Activated naive CD4-positive, alpha-beta T cell treated with anti-CD3 and anti-CD28 coated beads, Interleukin-2, amount 10 ng/mL, durations not matched to agents 7 days and 5 days (primary cell): ENCODE results near the gene CCNYL1.
"Not testable (repeated sequence)": the region's sequence is repeated elsewhere in the genome, so short reads cannot be mapped to it uniquely, and the experiment has no call there.

Experiments
- CTCF ChIA-PET: fragments of 350-600 bp; sonication (Branson Sonifier 250); formaldehyde crosslinking; loops from one replicate; lab custom pipeline; 2021; ENCODE audit warnings: antibody characterized with exemption; lab: Charles Lee
- DNase-seq: peaks from one replicate; pipeline ENCODE4 v3.0.0-alpha.2; 2020
- H3K27ac Mint-ChIP-seq: one replicate; pipeline ENCODE4 v1.8.0; 2021; ENCODE audit warnings: mild to moderate bottlenecking, moderate library complexity, mixed read lengths
- H3K27me3 Mint-ChIP-seq: one replicate; pipeline ENCODE4 v1.8.0; 2021; ENCODE audit warnings: mild to moderate bottlenecking, mixed read lengths
- H3K36me3 Mint-ChIP-seq: one replicate; pipeline ENCODE4 v1.8.0; 2021; ENCODE audit warnings: mixed read lengths
- H3K4me1 Mint-ChIP-seq: one replicate; pipeline ENCODE4 v1.8.0; 2021; ENCODE audit warnings: mixed read lengths
- H3K4me3 Mint-ChIP-seq: one replicate; pipeline ENCODE4 v1.8.0; 2021; ENCODE audit warnings: mild to moderate bottlenecking, moderate library complexity, mixed read lengths
- H3K9me3 Mint-ChIP-seq: one replicate; pipeline ENCODE4 v1.8.0; 2021; ENCODE audit warnings: mixed read lengths

The CCNYL1 gene

GRCh38 chr2:207758025-207758424, 46.6 kb downstream of the CCNYL1 start:
- CTCF ChIA-PET: interaction anchor here (1.5 kb wide), 1 partner anchor 12 kb away, joined by 4 read pairs; no protein-coding TSS in a partner anchor
- H3K4me1 Mint-ChIP-seq: no peaks in the 10 kb centered on the region
- H3K9me3 Mint-ChIP-seq: no peaks in the 10 kb centered on the region
- no peak overlapping the region for H3K4me3 Mint-ChIP-seq
- H3K27ac Mint-ChIP-seq: no peak overlapping the region
- H3K27me3 Mint-ChIP-seq: peaks cover 22% of the 10 kb centered on the region
- no peaks in the 10 kb centered on the region for H3K36me3 Mint-ChIP-seq
- DNase-seq: no peak

GRCh38 chr2:207759890-207760289, 48.5 kb downstream of the CCNYL1 start:
- H3K27me3 Mint-ChIP-seq: peaks cover 32% of the 10 kb centered on the region
- no peak overlapping the region for H3K27ac Mint-ChIP-seq
- CTCF ChIA-PET: interaction anchor here (1.0 kb wide), 1 partner anchor 12 kb away, joined by 4 read pairs; no protein-coding TSS in a partner anchor
- H3K36me3 Mint-ChIP-seq: no peaks in the 10 kb centered on the region
- no peaks in the 10 kb centered on the region for H3K4me1 Mint-ChIP-seq
- H3K9me3 Mint-ChIP-seq: no peaks in the 10 kb centered on the region
- H3K4me3 Mint-ChIP-seq: no peak overlapping the region
- DNase-seq: no peak

GRCh38 chr2:207760453-207760852, 49.0 kb downstream of the CCNYL1 start:
- no peak overlapping the region for H3K4me3 Mint-ChIP-seq
- H3K27ac Mint-ChIP-seq: no peak overlapping the region
- H3K36me3 Mint-ChIP-seq: no peaks in the 10 kb centered on the region
- CTCF ChIA-PET: interaction anchor here (1.0 to 1.2 kb wide), 2 partner anchors 12 to 14 kb away, joined by 4 to 5 read pairs; no protein-coding TSS in a partner anchor
- no peaks in the 10 kb centered on the region for H3K9me3 Mint-ChIP-seq
- H3K27me3 Mint-ChIP-seq: peaks cover 36% of the 10 kb centered on the region
- H3K4me1 Mint-ChIP-seq: no peaks in the 10 kb centered on the region
- DNase-seq: no peak

- peaks cover 42% of the 10 kb centered on the region for H3K27me3 Mint-ChIP-seq
- not testable (repeated sequence) for H3K27ac Mint-ChIP-seq, H3K4me1 Mint-ChIP-seq, H3K36me3 Mint-ChIP-seq, DNase-seq, H3K4me3 Mint-ChIP-seq, H3K9me3 Mint-ChIP-seq
- CTCF ChIA-PET: interaction anchor here (1.2 kb wide), 1 partner anchor 15 kb away, joined by 5 read pairs; no protein-coding TSS in a partner anchor
Observed at GRCh38 chr2:207761426-207761825, 50.0 kb downstream of the CCNYL1 start.

- Mint-ChIP-seq H3K4me1 (peaks cover 8% of the 10 kb centered on the region), H3K27me3 (peaks cover 49% of the 10 kb centered on the region), H3K36me3 (no peaks in the 10 kb centered on the region), H3K4me3 (no peak overlapping the region), H3K9me3 (no peaks in the 10 kb centered on the region), H3K27ac (no peak overlapping the region)
- CTCF ChIA-PET: no interaction called here
- DNase-seq: no peak
Observed at GRCh38 chr2:207762146-207762545, 50.7 kb downstream of the CCNYL1 start.

GRCh38 chr2:207763303-207763917, 52.0 kb downstream of the CCNYL1 start:
- CTCF ChIA-PET: interaction anchor here (1.2 to 1.3 kb wide), 2 partner anchors 18 to 277 kb away, joined by 4 to 7 read pairs; no protein-coding TSS in a partner anchor
- no peak for DNase-seq

GRCh38 chr2:207764096-207764630, 52.7 kb downstream of the CCNYL1 start:
- H3K4me1 Mint-ChIP-seq: peaks cover 25% of the 10 kb centered on the region
- no peak for DNase-seq
- CTCF ChIA-PET: interaction anchor here (1.2 to 1.3 kb wide), 2 partner anchors 18 to 276 kb away, joined by 4 to 7 read pairs; no protein-coding TSS in a partner anchor
- H3K36me3 Mint-ChIP-seq: no peaks in the 10 kb centered on the region
- H3K4me3 Mint-ChIP-seq: no peak overlapping the region
- H3K27me3 Mint-ChIP-seq: peaks cover 65% of the 10 kb centered on the region
- no peak overlapping the region for H3K27ac Mint-ChIP-seq
- H3K9me3 Mint-ChIP-seq: no peaks in the 10 kb centered on the region

More at GRCh38 chr2:207763303-207763917, 52.0 kb downstream of the CCNYL1 start:
- Mint-ChIP-seq H3K36me3 (no peaks in the 10 kb centered on the region), H3K4me1 (peaks cover 20% of the 10 kb centered on the region), H3K9me3 (no peaks in the 10 kb centered on the region), H3K4me3 (no peak overlapping the region), H3K27me3 (peaks cover 59% of the 10 kb centered on the region), H3K27ac (no peak overlapping the region)

GRCh38 chr2:207765547-207765946, 54.1 kb downstream of the CCNYL1 start:
- no peak for DNase-seq
- Mint-ChIP-seq H3K27me3 (peaks cover 66% of the 10 kb centered on the region), H3K4me1 (peaks cover 31% of the 10 kb centered on the region), H3K36me3 (no peaks in the 10 kb centered on the region), H3K9me3 (no peaks in the 10 kb centered on the region), H3K4me3 (no peak overlapping the region), H3K27ac (no peak overlapping the region)
- CTCF ChIA-PET: no interaction called here

GRCh38 chr2:207766041-207766551, 54.7 kb downstream of the CCNYL1 start:
- H3K27ac Mint-ChIP-seq: no peak overlapping the region
- H3K27me3 Mint-ChIP-seq: peaks cover 70% of the 10 kb centered on the region
- H3K4me3 Mint-ChIP-seq: no peak overlapping the region
- H3K9me3 Mint-ChIP-seq: no peaks in the 10 kb centered on the region
- no peak for DNase-seq
- CTCF ChIA-PET: interaction anchor here (1.3 to 2.1 kb wide), 2 partner anchors 20 to 275 kb away, joined by 5 to 7 read pairs; no protein-coding TSS in a partner anchor
- peaks cover 35% of the 10 kb centered on the region for H3K4me1 Mint-ChIP-seq
- H3K36me3 Mint-ChIP-seq: no peaks in the 10 kb centered on the region

GRCh38 chr2:207766697-207767460, 55.4 kb downstream of the CCNYL1 start:
- Mint-ChIP-seq H3K36me3 (no peaks in the 10 kb centered on the region), H3K4me1 (peaks cover 35% of the 10 kb centered on the region), H3K4me3 (peak overlapping the region; percentile 48), H3K9me3 (no peaks in the 10 kb centered on the region), H3K27ac (no peak overlapping the region), H3K27me3 (peaks cover 71% of the 10 kb centered on the region)
- DNase-seq: no peak
- CTCF ChIA-PET: interaction anchor here (1.3 to 2.1 kb wide), 2 partner anchors 21 to 274 kb away, joined by 5 to 7 read pairs; no protein-coding TSS in a partner anchor

- peak overlapping the region; percentile 79 for H3K4me3 Mint-ChIP-seq
- no peak overlapping the region for H3K27ac Mint-ChIP-seq
- H3K9me3 Mint-ChIP-seq: no peaks in the 10 kb centered on the region
- peaks cover 35% of the 10 kb centered on the region for H3K4me1 Mint-ChIP-seq
- H3K27me3 Mint-ChIP-seq: peaks cover 74% of the 10 kb centered on the region
- H3K36me3 Mint-ChIP-seq: no peaks in the 10 kb centered on the region
- CTCF ChIA-PET: interaction anchor here (2.1 kb wide), 1 partner anchor 22 kb away, joined by 5 read pairs; no protein-coding TSS in a partner anchor
- DNase-seq: peak; percentile 24
Observed at GRCh38 chr2:207767461-207768167, 56.2 kb downstream of the CCNYL1 start.

- H3K36me3 Mint-ChIP-seq: no peaks in the 10 kb centered on the region
- CTCF ChIA-PET: interaction anchor here (1.6 kb wide), 1 partner anchor 204 kb away, joined by 3 read pairs; no protein-coding TSS in a partner anchor
- peak overlapping the region; percentile 79 for H3K4me3 Mint-ChIP-seq
- peak; percentile 44 for DNase-seq
- H3K27me3 Mint-ChIP-seq: peaks cover 81% of the 10 kb centered on the region
- H3K4me1 Mint-ChIP-seq: peaks cover 35% of the 10 kb centered on the region
- H3K27ac Mint-ChIP-seq: peak overlapping the region; percentile 11
- H3K9me3 Mint-ChIP-seq: no peaks in the 10 kb centered on the region
Observed at GRCh38 chr2:207768168-207768865, 56.9 kb downstream of the CCNYL1 start.
